Effector memory CD4-positive, alpha-beta T cell (primary cell): ENCODE measurements around the gene FRMD1.

Source experiments
- DNase-seq, 3 donors: peaks; one replicate each; pipeline ENCODE4 v3.0.0-alpha.2; 2020
- H3K27ac ChIP-seq: 2 replicates; pipeline ENCODE4 v1.7.0; 2013; ENCODE audit warnings: mild to moderate bottlenecking, low read length, moderate library complexity; ENCODE audit not compliant: insufficient read depth, poor library complexity, severe bottlenecking
- H3K27me3 ChIP-seq: replicated peaks from 2 replicates; pipeline ENCODE4 v1.7.0; 2013; ENCODE audit warnings: mild to moderate bottlenecking, low read length; ENCODE audit not compliant: insufficient read depth, control insufficient read depth, poor library complexity, severe bottlenecking
- H3K36me3 ChIP-seq: 2 replicates; pipeline ENCODE4 v1.7.0; 2013; ENCODE audit warnings: mild to moderate bottlenecking, low read length, moderate library complexity; ENCODE audit not compliant: control insufficient read depth, insufficient read depth
- H3K4me1 ChIP-seq: 2 replicates; pipeline ENCODE4 v1.7.0; 2013; ENCODE audit warnings: low read length, mild to moderate bottlenecking; ENCODE audit not compliant: control insufficient read depth, insufficient read depth, poor library complexity, severe bottlenecking
- H3K4me3 ChIP-seq: 2 replicates; pipeline ENCODE4 v1.7.0; 2013; ENCODE audit warnings: low read length, low read depth, mild to moderate bottlenecking; ENCODE audit not compliant: insufficient read depth, poor library complexity, severe bottlenecking
- H3K9me3 ChIP-seq: 2 replicates; pipeline ENCODE4 v1.7.0; 2013; ENCODE audit warnings: mild to moderate bottlenecking, low read length, moderate library complexity; ENCODE audit not compliant: control insufficient read depth

FRMD1 gene

GRCh38 chr6:168029459-168030217 is 49.4 kb downstream of the FRMD1 start:
- H3K4me3 ChIP-seq = no peak overlapping the region
- H3K9me3 ChIP-seq = no peaks in the 10 kb centered on the region
- H3K27me3 ChIP-seq = no peaks in the 10 kb centered on the region
- no peak for DNase-seq
- no peaks in the 10 kb centered on the region for H3K4me1 ChIP-seq
- no peaks in the 10 kb centered on the region for H3K36me3 ChIP-seq
- H3K27ac ChIP-seq = no peak overlapping the region

DNA sequence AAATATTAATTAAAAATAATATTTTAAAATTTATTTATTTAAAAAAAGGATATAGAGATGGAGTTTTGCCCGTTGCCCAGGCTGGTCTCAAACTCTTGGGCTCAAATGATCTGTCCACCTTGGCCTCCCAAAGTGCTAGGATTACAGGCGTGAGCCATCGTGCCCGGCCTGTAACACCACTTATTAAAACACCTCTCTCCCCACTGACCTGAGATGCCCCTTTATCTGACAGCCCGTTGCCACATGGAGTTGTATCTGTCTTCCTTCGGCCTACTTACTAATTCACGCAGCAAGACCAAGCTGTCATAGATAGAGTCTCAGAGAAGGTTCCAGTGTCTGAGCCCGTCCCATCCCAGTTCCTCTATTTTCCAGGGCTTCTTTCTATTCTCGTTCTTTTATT is 50.8 kb downstream of the FRMD1 start:
- no peak overlapping the region for H3K27ac ChIP-seq

DNA sequence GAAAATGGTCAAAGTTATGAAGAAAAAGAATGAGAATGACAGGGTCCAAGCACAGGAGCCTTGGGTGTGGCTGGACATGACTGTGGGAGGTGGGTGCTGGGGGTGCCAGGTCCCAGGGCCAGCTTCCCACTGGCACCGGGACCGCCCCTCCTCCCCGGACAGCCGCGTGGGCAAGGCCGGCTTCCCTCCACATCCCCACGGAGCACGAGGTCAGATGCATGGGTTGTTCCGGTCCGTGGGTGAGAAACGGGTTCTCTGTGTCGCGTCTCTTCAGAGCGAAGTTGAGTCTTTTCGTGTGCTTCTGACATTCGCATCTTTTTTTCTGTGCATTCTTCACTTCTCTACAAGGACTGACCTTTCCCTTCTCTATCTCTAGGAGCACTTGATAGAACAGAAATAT is 51.5 kb downstream of the FRMD1 start:
- Histone ChIP-seq H3K27ac (no peak overlapping the region), H3K4me3 (no peak overlapping the region), H3K9me3 (no peaks in the 10 kb centered on the region), H3K4me1 (no peaks in the 10 kb centered on the region), H3K36me3 (no peaks in the 10 kb centered on the region), H3K27me3 (no peaks in the 10 kb centered on the region)
- DNase-seq = no peak

More for the DNA sequence above, 50.8 kb downstream of the FRMD1 start:
- H3K4me1 ChIP-seq = no peaks in the 10 kb centered on the region
- DNase-seq = no peak
- H3K27me3 ChIP-seq = no peaks in the 10 kb centered on the region
- no peak overlapping the region for H3K4me3 ChIP-seq
- no peaks in the 10 kb centered on the region for H3K9me3 ChIP-seq
- no peaks in the 10 kb centered on the region for H3K36me3 ChIP-seq

DNA sequence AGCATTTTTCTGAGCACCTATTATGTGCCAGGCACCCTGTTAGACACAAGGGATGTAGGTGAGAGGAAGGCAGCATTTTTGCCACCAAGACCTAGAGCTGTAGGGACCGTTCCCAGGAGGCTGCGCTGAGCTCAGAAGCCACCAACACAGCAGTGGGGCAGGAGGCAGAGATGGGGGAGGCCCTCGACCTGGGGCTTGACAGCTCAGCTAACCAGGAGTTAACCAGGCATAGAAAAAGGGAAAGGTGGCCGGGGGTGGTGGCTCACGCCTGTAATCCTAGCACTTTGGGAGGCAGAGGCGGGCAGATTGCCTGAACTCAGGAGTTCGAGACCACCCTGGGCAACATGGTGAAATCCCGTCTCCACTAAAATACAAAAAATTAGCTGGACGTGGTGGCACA is 52.1 kb downstream of the FRMD1 start:
- Histone ChIP-seq H3K27me3 (no peaks in the 10 kb centered on the region), H3K27ac (no peak overlapping the region), H3K4me3 (no peak overlapping the region), H3K36me3 (no peaks in the 10 kb centered on the region), H3K4me1 (no peaks in the 10 kb centered on the region), H3K9me3 (no peaks in the 10 kb centered on the region)
- DNase-seq = no peak

DNA sequence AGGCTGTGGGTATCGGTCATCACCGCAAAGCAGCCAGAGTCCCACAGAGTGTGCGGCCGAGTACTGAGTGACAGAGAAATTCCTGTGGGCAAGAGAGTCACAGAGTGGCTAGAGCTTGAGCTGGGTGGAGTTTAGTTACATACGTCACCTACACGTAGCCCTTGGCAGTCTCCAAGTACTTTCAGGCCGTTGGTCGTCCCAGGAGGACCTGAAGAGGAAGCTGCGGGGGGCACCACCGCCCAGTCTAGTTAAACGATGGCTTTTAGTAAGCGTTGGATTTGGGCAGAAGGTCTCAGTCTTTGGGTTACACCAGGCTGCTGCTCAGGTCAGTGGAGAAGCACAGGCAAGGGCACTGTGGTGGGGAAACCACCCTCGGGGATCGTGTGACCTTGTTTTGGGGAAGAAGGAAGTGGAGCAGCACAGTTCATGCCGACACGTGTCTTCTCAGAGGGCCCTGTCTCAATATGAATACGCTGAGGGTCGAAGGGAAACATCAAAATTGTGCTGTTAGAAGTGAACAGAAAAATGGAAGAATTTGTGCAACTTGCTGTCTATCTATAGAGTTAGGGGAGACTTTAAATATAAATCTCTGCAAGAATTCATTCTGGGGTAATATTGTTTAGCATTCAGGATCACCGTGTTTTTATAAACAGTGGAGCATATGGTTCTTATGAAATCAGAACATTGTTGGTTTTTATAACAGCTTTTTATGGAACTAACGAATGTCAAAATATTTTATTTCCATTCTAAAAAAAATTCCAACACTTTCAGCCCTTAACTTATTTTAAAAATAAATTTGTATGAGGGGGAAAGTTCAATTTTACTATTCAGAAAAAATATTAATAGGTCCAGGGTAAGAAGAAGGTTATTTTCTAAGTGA is 52.9 kb downstream of the FRMD1 start:
- no peak overlapping the region for H3K4me3 ChIP-seq
- no peaks in the 10 kb centered on the region for H3K4me1 ChIP-seq
- no peaks in the 10 kb centered on the region for H3K36me3 ChIP-seq
- no peak for DNase-seq
- no peaks in the 10 kb centered on the region for H3K27me3 ChIP-seq
- H3K9me3 ChIP-seq = no peaks in the 10 kb centered on the region
- no peak overlapping the region for H3K27ac ChIP-seq

GRCh38 chr6:168024951-168025510 is 54.0 kb downstream of the FRMD1 start:
- Histone ChIP-seq H3K27ac (no peak overlapping the region), H3K36me3 (no peaks in the 10 kb centered on the region), H3K27me3 (no peaks in the 10 kb centered on the region), H3K4me3 (no peak overlapping the region), H3K9me3 (no peaks in the 10 kb centered on the region), H3K4me1 (no peaks in the 10 kb centered on the region)
- no peak for DNase-seq

DNA sequence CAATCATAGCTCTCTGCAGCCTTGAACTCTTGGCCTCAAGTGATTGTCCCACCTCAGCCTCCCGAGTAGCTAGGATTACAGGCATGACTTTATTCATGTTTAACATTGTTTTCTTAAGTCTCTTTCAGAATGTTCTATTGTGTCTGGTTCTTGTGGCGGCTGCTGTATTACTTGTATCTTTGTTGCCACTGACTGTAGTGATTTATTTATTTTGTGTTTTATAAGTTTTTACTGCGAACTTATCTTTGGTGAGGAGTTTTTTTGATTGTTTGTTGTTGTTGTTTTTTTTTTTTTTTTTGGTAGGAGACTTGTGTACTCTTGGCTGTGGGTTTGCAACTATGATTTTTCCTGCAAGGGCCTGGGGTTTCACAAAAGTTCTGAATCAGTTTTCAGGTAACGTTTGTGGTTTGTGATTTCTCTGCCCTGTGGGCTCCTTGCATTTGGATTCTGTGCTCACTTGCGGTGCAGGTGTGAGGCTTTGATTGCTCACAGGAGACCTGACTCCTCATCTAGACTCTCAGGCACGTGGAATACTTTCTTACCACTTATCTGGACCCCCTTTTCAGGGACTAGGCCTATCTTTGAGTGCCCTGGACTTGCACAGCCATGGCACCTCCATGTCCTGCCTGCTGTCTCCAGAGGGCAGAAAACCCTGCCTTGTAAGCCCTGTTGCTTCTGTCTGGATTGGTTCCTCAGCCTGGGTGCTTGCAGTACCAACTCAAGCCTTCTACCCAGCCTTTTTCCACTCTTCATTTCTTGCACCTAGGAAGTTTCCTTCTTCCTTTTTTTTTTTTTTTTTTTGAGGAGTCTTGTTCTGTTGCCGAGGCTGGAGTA is 56.3 kb downstream of the FRMD1 start:
- H3K36me3 ChIP-seq = no peaks in the 10 kb centered on the region
- no peaks in the 10 kb centered on the region for H3K4me1 ChIP-seq
- DNase-seq = no peak
- no peaks in the 10 kb centered on the region for H3K27me3 ChIP-seq
- H3K9me3 ChIP-seq = no peaks in the 10 kb centered on the region
- no peak overlapping the region for H3K4me3 ChIP-seq
- no peak overlapping the region for H3K27ac ChIP-seq

DNA sequence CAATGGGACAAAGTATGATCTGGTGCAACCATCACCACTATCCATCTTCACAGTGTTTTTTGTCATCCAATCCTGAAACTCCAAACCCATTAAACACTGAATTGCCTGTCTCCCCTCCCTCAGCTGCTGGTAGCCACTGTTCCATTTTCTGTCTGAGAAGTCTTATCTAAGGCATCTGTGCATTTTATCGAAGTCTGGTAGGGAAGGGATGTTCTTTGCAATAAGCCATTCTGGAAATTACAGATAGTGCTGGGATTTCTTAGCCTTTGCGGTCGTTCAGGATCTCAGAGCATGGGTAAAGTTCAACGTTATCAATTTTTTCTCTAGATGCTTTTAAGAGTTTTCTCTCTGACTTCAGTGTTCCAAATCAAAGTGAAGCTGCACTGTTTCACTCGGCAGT is 57.4 kb downstream of the FRMD1 start:
- no peaks in the 10 kb centered on the region for H3K4me1 ChIP-seq

GRCh38 chr6:168020242-168020641 is 58.8 kb downstream of the FRMD1 start:
- Histone ChIP-seq H3K27me3 (no peaks in the 10 kb centered on the region), H3K4me1 (no peaks in the 10 kb centered on the region), H3K9me3 (no peaks in the 10 kb centered on the region), H3K27ac (no peak overlapping the region), H3K36me3 (no peaks in the 10 kb centered on the region), H3K4me3 (no peak overlapping the region)
- no peak for DNase-seq

More for the DNA sequence above, 57.4 kb downstream of the FRMD1 start:
- Histone ChIP-seq H3K27me3 (no peaks in the 10 kb centered on the region), H3K27ac (no peak overlapping the region), H3K4me3 (no peak overlapping the region), H3K9me3 (no peaks in the 10 kb centered on the region), H3K36me3 (no peaks in the 10 kb centered on the region)
- no peak for DNase-seq
